ENCODE results near the gene AGAP1. TPM values are rescaled to one million over a fixed set of nuclear protein-coding genes. Genes with fewer than 3 reads are reported as not detected.

Gene AGAP1
- polyA plus RNA-seq, 1 donor from 2014 or later, result 17.4 TPM

- Histone ChIP-seq H3K4me3 (ENCODE audit: low read length) (no peak overlapping the region), H3F3A (ENCODE audit: insufficient read depth, low read length, poor library complexity, severe bottlenecking) (no peaks in the 10 kb centered on the region), H3K27ac (ENCODE audit: low read length) (peak overlapping the region; percentile 33), H3K36me3 (ENCODE audit: insufficient read depth, low read length) (peaks cover 4% of the 10 kb centered on the region), H3K9ac (ENCODE audit: low read length) (no peak overlapping the region), H3K79me2 (replicated peaks; ENCODE audit: insufficient read depth, low read length) (no peaks in the 10 kb centered on the region), H2AFZ (ENCODE audit: low read depth, low read length) (no peak overlapping the region), H3K9me3 (ENCODE audit: low read length) (no peaks in the 10 kb centered on the region), H3K27me3 (ENCODE audit: insufficient read depth, low read depth, low read length) (no peaks in the 10 kb centered on the region), H3K4me2 (ENCODE audit: low read length) (no peak overlapping the region), H3K9me2 (ENCODE audit: insufficient read depth, low read length) (no peaks in the 10 kb centered on the region), H4K20me1 (ENCODE audit: insufficient read depth) (no peaks in the 10 kb centered on the region)
- no peak for TF ChIP-seq MXI1 (conservative IDR thresholded peaks at IDR 0.05; ENCODE audit: poor library complexity, severe bottlenecking)
Observed at GRCh38 chr2:235904585-235904931, 410.7 kb downstream of the AGAP1 start.

GRCh38 chr2:235908826-235909225, 415.0 kb downstream of the AGAP1 start:
- Histone ChIP-seq H3K27me3 (ENCODE audit: insufficient read depth, low read depth, low read length) (no peaks in the 10 kb centered on the region), H3K9me2 (ENCODE audit: insufficient read depth, low read length) (no peaks in the 10 kb centered on the region), H3F3A (ENCODE audit: insufficient read depth, low read length, poor library complexity, severe bottlenecking) (no peaks in the 10 kb centered on the region), H3K4me2 (ENCODE audit: low read length) (no peak overlapping the region), H3K4me3 (ENCODE audit: low read length) (no peak overlapping the region), H4K20me1 (ENCODE audit: insufficient read depth) (no peaks in the 10 kb centered on the region), H3K27ac (ENCODE audit: low read length) (no peak overlapping the region), H3K36me3 (ENCODE audit: insufficient read depth, low read length) (peaks cover 4% of the 10 kb centered on the region), H3K9me3 (ENCODE audit: low read length) (no peaks in the 10 kb centered on the region), H3K79me2 (replicated peaks; ENCODE audit: insufficient read depth, low read length) (no peaks in the 10 kb centered on the region), H2AFZ (ENCODE audit: low read depth, low read length) (no peak overlapping the region), H3K9ac (ENCODE audit: low read length) (no peak overlapping the region)
- TF ChIP-seq CTCF (IDR thresholded peaks at IDR 0.05; ENCODE audit: poor library complexity, severe bottlenecking) (no peak), POLR2AphosphoS5 (IDR thresholded peaks at IDR 0.05) (no peak), SMC3 (conservative IDR thresholded peaks at IDR 0.05; ENCODE audit: poor library complexity) (no peak), EZH2 (IDR thresholded peaks at IDR 0.05; ENCODE audit: borderline replicate concordance, insufficient read depth, low read length, poor library complexity, severe bottlenecking) (no peak), REST (IDR thresholded peaks at IDR 0.05; ENCODE audit: borderline replicate concordance) (no peak), MXI1 (conservative IDR thresholded peaks at IDR 0.05; ENCODE audit: poor library complexity, severe bottlenecking) (no peak), RAD21 (conservative IDR thresholded peaks at IDR 0.05) (no peak), TAF1 (IDR thresholded peaks at IDR 0.05; ENCODE audit: low read depth) (no peak), EP300 (conservative IDR thresholded peaks at IDR 0.05; ENCODE audit: poor library complexity, severe bottlenecking) (no peak)

- no peak overlapping the region for H2AFZ ChIP-seq (ENCODE audit: low read depth, low read length)
- peaks cover 4% of the 10 kb centered on the region for H3K36me3 ChIP-seq (ENCODE audit: insufficient read depth, low read length)
- H4K20me1 ChIP-seq (ENCODE audit: insufficient read depth), result no peaks in the 10 kb centered on the region
- no peaks in the 10 kb centered on the region for H3F3A ChIP-seq (ENCODE audit: insufficient read depth, low read length, poor library complexity, severe bottlenecking)
- no peak overlapping the region for H3K4me2 ChIP-seq (ENCODE audit: low read length)
- H3K27me3 ChIP-seq (ENCODE audit: insufficient read depth, low read depth, low read length), result no peaks in the 10 kb centered on the region
- H3K27ac ChIP-seq (ENCODE audit: low read length), result no peak overlapping the region
- no peaks in the 10 kb centered on the region for H3K79me2 ChIP-seq (replicated peaks; ENCODE audit: insufficient read depth, low read length)
- no peak overlapping the region for H3K4me3 ChIP-seq (ENCODE audit: low read length)
- H3K9me3 ChIP-seq (ENCODE audit: low read length), result no peaks in the 10 kb centered on the region
- H3K9me2 ChIP-seq (ENCODE audit: insufficient read depth, low read length), result no peaks in the 10 kb centered on the region
- TF ChIP-seq EZH2 (IDR thresholded peaks at IDR 0.05; ENCODE audit: borderline replicate concordance, insufficient read depth, low read length, poor library complexity, severe bottlenecking) (no peak), TAF1 (IDR thresholded peaks at IDR 0.05; ENCODE audit: low read depth) (no peak), EP300 (conservative IDR thresholded peaks at IDR 0.05; ENCODE audit: poor library complexity, severe bottlenecking) (no peak), REST (IDR thresholded peaks at IDR 0.05; ENCODE audit: borderline replicate concordance) (no peak), SMC3 (conservative IDR thresholded peaks at IDR 0.05; ENCODE audit: poor library complexity) (no peak), POLR2AphosphoS5 (IDR thresholded peaks at IDR 0.05) (no peak), RAD21 (conservative IDR thresholded peaks at IDR 0.05) (no peak), MXI1 (conservative IDR thresholded peaks at IDR 0.05; ENCODE audit: poor library complexity, severe bottlenecking) (no peak), CTCF (IDR thresholded peaks at IDR 0.05; ENCODE audit: poor library complexity, severe bottlenecking) (no peak)
- H3K9ac ChIP-seq (ENCODE audit: low read length), result no peak overlapping the region
Observed at GRCh38 chr2:235909358-235909757, 415.5 kb downstream of the AGAP1 start.

Data from neural cell (in vitro differentiated cells).